ENCODE data around the gene SMC3.
"Not testable (repeated sequence)": the region's sequence is repeated elsewhere in the genome, so short reads cannot be mapped to it uniquely, and the experiment has no call there.

SMC3 gene

GRCh38 chr10:110625951-110626855, 58.7 kb downstream of the SMC3 start:
- DNase-seq: no peak

GRCh38 chr10:110628161-110628560, 60.7 kb downstream of the SMC3 start:
- no peak for DNase-seq

GRCh38 chr10:110629680-110630191, 62.2 kb downstream of the SMC3 start:
- no peak for DNase-seq

- no peak for DNase-seq
Observed at GRCh38 chr10:110631934-110632333, 64.4 kb downstream of the SMC3 start.

GRCh38 chr10:110632591-110633215, 65.2 kb downstream of the SMC3 start:
- DNase-seq: no peak

- DNase-seq: no peak
Observed at GRCh38 chr10:110634527-110635209, 67.2 kb downstream of the SMC3 start.

- no peak for DNase-seq
Observed at GRCh38 chr10:110636572-110636931, 69.1 kb downstream of the SMC3 start.

- no peak for DNase-seq
Observed at GRCh38 chr10:110636932-110637557, 69.5 kb downstream of the SMC3 start.

- no peak for DNase-seq
Observed at GRCh38 chr10:110637558-110638053, 70.1 kb downstream of the SMC3 start.

GRCh38 chr10:110638319-110638718, 70.8 kb downstream of the SMC3 start:
- DNase-seq: no peak

- not testable (repeated sequence) for DNase-seq
Observed at GRCh38 chr10:110639046-110639445, 71.6 kb downstream of the SMC3 start.

GRCh38 chr10:110639858-110640257, 72.4 kb downstream of the SMC3 start:
- not testable (repeated sequence) for DNase-seq

GRCh38 chr10:110641256-110641655, 73.8 kb downstream of the SMC3 start:
- DNase-seq: no peak

- no peak for DNase-seq
Observed at GRCh38 chr10:110642204-110643034, 74.9 kb downstream of the SMC3 start.

- DNase-seq: no peak
Observed at GRCh38 chr10:110643035-110643652, 75.6 kb downstream of the SMC3 start.

GRCh38 chr10:110643653-110644597, 76.4 kb downstream of the SMC3 start, which contains the start of gene RBM20:
TSS of gene RBM20 (plus strand) at chr10:110644336. CDS start at chr10:110644455, 119 bp downstream.
- no peak for DNase-seq

GRCh38 chr10:110644598-110645462, 77.3 kb downstream of the SMC3 start:
- DNase-seq: no peak

GRCh38 chr10:110646417-110647135, 79.1 kb downstream of the SMC3 start:
- no peak for DNase-seq

- DNase-seq: no peak
Observed at GRCh38 chr10:110647136-110647430, 79.6 kb downstream of the SMC3 start.

Measured in effector CD4-positive, alpha-beta T cell (primary cell).